SIG-M5 treated with dmso at 0.1 percent for 504 hours (cell line): ENCODE results near the gene PYCR2.
"Not testable (repeated sequence)": the region's sequence is repeated elsewhere in the genome, so short reads cannot be mapped to it uniquely, and the experiment has no call there.

Experiments used
- DNase-seq: peaks from one replicate; lab custom pipeline; 2025; ENCODE audit not compliant: unreplicated experiment; lab: John Stamatoyannopoulos, UW

PYCR2 gene

DNA sequence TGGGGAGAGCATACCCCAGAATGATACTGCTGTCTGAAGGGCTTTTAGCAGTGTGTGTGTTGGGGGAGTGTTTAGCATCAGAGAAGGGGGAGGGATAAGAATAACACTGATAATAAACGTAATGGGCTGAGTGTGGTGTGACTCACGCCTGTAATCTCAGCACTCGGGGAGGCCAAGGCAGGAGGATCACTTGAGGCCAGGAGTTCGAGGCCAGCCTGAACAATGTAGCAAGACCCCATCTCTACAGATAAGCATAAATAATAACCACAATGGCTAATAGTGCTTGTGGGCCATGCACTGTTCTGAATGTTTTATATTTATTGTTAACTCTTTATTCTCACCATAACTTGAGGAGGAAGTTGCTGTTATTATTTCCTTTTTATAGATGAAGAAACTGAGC is 19.5 kb upstream of the PYCR2 start:
- no peak for DNase-seq

GRCh38 chr1:225942574-225942973 is 18.5 kb upstream of the PYCR2 start:
- DNase-seq, result no peak

DNA sequence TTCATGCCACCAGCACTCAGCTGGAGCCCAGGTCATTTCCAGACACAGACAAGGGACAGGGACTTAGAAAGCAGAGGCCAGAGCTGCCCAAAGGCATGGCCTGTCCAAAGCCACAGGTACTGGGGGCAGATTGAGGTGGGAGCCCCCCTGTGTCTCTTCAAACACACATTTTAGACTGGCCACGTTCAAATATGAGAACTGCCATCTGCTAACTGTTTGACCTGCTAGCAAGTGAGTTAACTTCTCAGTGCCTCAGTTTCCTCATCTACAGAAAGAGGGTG is 17.8 kb upstream of the PYCR2 start:
- no peak for DNase-seq

- no peak for DNase-seq
Observed at GRCh38 chr1:225941187-225941941, 17.3 kb upstream of the PYCR2 start, which contains the start of gene LEFTY2. Gene LEFTY2, minus strand, starts transcription at chr1:225941220. Its CDS starts 80 bp downstream, at chr1:225941140.

DNA sequence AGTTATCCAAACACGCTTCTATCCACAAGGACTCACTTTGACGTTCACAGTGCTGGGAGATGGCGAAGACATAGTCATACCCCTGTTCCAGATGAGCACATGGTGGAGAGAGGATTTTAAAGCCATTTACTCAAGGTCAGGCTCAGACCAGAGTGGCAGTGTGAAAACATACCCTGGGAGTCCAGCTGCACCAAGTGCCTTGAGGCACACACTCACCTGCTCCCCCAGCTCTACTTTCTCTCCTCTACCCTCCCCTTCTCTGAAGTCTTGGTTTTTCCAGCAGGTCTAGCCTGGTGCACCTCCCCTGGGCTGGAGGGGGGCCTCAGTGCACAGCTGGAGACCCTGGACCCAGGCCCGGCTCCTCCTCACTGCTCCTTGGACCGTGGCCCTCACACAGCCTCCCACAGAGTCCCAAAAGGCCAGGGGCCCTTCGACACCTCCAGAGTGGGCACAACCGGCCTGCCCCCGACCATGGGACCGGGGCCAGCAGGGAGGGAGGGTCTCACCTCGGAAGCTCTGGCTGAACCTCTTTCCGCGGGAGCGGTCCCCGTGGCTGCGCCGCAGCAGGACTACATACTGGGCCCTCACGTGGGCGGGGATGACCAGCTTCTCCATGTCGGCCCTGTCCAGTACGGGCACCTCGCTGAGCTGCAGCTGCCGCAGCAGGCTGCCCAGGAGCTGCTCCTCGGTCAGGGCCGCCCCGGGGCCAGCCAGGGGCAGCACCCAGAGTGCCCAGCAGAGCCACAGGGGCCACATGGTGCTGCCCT is 16.5 kb upstream of the PYCR2 start:
- DNase-seq, result no peak

GRCh38 chr1:225939939-225940310 is 15.9 kb upstream of the PYCR2 start:
- DNase-seq, result not testable (repeated sequence)

DNA sequence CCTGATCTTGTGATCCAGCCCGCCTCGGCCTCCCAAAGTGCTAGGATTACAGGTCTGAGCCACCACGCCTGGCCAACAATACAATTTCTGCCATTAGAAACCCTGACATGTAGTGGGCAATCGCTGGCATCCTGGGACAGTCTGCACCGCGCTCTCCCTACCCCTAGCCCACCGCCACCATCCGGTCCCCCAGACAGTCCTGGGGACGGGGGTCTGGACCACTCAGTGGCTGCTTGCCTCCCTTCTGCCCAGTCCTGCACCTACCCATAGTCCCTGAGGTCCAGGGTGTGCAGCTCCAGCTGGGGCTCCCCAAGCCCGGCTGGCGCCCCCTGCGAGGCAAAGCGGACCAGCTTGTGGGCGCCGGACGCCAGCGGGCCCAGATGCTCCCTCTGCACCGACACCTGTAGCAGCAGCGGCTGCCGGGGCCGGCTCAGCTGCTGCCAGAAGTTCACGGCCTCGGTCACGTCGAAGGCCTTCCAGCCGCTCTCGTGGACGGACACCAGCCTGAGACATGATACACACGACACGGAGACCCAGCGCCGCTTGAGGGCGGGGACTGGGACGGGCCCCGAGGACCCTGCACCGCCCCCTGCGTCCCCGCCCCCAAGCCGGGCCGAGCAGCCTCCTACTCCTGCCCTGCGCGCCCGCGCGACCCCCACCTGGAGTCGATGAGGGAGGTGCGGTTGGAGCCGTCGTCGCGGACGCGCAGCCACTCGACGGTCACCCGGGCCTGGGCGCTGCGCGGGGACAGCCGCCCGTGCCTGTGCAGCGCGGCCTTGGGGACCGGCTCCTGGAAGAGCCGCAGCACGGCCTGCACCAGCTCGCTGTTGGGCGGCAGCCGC is 15.3 kb upstream of the PYCR2 start:
- DNase-seq, result not testable (repeated sequence)

- no peak for DNase-seq
Observed at GRCh38 chr1:225937048-225937968, 13.3 kb upstream of the PYCR2 start.

DNA sequence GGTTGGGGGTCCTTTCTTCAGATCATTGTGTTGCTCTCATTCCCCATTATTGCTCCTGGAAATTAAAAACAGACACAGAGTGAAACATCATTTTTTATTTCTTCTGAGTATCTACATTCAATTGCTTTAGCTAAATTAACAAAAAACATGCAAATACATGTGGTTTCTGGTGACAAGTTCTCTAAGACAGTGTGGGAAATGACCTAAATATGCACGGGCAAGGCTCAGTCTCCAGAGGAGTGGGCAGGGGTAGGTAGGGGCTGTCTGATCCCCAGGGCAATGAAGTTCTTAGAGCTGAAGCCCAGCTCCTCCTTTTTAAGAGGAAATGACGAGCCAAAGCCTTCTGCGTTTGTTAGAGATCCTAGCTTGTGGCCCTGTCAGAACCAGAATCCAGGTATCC is 12.5 kb upstream of the PYCR2 start:
- DNase-seq, result no peak

DNA sequence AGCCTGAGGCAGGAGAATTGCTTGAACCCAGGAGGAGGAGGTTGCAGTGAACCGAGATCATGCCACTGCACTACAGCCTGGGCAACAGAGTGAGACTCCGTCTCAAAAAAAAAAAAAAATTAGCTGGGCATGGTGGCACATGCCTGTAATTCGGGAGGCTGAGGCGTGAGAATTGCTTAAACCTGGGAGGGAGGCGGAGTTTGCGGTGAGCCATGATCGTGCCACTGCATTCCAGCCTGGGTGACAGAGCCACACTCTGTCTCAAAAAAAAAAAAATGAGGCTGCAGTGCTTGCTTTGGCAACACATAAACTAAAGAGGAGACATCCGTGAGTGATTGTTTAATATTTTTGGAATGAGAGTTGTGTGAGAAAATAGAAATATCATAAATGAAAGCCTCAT is 12.0 kb upstream of the PYCR2 start:
- DNase-seq, result not testable (repeated sequence)

GRCh38 chr1:225934711-225935110 is 10.7 kb upstream of the PYCR2 start:
- DNase-seq, result no peak

DNA sequence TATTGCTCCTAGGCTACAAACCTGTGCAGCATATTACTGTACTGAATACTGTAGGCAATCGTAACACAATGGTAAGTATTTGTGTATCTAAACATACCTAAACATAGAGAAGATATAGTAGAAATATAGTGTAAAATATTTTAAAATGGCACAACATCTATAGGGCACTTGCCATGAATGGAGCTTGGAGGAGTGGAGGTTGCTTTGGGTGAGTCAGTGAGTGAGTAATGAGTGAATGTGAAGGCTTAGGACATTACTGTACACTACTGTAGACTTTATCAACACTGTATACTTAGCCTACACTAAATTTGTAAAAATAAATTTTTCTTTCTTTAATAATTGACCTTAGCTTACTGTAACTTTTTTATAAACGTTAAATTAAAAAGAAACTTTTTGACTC is 9.0 kb upstream of the PYCR2 start:
- DNase-seq, result no peak

DNA sequence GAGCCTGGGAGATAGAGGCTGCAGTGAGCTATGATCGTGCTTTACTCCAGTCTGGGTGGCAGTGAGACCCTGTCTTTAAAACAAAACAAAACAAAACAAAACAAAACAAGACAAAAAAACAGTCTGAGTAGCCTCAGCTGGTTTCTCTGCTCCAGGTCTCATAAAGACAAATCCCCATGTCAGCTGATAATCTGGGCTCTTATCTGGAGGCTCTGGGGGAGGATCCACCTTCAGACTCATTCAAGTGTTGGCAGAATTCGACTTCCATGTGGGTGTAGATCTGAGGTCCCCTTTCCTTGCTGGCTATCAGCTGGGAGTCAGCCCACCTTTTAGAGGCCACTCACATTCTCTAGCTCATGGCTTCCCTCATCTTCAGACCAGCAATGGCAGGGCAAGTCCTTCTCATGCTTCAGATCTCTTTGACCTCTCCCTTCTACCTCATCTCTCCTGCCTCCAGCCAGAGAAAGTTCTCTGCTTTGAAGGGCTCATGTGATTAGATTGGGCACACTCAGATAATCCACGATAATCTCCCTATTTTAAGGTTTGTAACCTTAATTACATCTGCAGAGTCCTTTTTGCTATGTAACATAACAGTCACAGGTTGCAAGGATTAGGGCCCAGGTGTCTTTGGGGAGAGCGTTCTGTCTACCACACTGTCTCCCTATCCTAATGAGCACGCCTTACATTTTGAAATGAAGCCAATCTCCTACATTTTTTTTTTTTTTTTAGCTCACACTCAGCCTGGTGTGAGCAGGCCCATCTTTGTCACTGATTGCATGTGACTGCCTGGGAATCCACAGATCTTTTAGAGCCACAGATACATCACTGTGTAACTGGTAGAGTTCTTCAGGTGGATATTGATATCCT is 7.5 kb upstream of the PYCR2 start:
- DNase-seq, result no peak

- DNase-seq, result no peak
Observed at GRCh38 chr1:225930566-225930965, 6.5 kb upstream of the PYCR2 start.

- not testable (repeated sequence) for DNase-seq
Observed at GRCh38 chr1:225929462-225929861, 5.4 kb upstream of the PYCR2 start.

DNA sequence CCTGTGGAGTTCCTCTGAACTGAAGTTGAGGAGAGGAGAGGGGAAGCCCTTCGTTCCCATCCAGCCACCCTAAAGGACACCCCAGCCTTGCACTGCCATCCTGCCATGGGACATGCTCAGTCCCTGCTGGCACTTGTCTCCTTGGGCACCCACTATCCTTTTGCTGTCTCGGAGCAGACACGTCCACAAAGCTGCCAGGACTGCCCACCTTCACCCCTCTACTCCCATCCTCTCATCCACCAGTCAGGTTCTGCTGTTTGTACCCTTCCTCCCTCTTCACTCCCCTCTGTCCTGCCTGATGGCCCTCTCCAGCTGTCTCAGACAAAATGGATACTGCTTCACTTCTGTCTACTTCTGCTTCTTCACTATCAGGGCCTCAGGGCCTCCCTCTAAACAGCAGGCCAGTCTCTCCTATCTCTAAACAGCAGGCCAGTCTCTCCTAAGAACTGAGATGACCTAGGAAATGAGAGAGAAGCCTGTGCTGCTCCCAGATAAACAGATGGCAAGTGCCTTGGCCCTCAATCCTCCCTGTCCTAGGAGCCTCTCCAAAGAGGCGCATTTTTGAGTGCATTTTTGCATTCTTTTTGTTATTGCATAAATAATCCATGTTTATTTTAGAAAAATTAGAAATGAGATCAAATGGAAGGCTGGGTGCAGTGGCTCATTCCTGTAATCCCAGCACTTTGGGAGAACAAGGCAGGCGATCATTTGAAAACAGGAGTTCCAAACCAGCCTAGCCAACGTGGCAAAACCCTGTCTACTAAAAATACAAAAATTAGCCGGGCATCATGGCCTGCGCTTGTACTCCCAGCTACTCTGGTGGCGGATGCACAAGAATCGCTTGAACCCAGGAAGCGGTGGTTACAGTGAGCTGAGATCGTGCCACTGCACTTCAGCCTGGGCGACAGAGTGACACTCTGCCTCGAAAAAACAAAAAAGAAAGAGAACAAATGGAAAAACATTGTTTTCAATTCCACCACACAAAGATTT is 4.4 kb upstream of the PYCR2 start:
- DNase-seq, result peak; percentile 24

- peak; percentile 32 for DNase-seq
Observed at GRCh38 chr1:225926551-225927113, 2.6 kb upstream of the PYCR2 start.

GRCh38 chr1:225923381-225923691 is 714 bp downstream of the PYCR2 start:
- DNase-seq, result no peak
